SU-DHL-6 (cell line): ENCODE data around the gene SNX13.

Experiments
- EZH2phosphoT487 ChIP-seq: fragments of 200-600 bp; sonication (generic), shearing (Covaris generic); conservative IDR thresholded peaks from 2 replicates; pipeline ENCODE4 v1.6.1; 2018; ENCODE audit warnings: mild to moderate bottlenecking, antibody characterized with exemption, low read length, moderate library complexity, mixed read lengths
- TF ChIP-seq, protein P1 (sequence below): fragments of 200-600 bp; sonication (generic); IDR thresholded peaks from one replicate; pipeline ENCODE4 v1.5.1; 2017; ENCODE audit warnings: antibody characterized with exemption, mild to moderate bottlenecking, low read length, moderate library complexity; ENCODE audit not compliant: insufficient read depth, poor library complexity, severe bottlenecking

DNA sequence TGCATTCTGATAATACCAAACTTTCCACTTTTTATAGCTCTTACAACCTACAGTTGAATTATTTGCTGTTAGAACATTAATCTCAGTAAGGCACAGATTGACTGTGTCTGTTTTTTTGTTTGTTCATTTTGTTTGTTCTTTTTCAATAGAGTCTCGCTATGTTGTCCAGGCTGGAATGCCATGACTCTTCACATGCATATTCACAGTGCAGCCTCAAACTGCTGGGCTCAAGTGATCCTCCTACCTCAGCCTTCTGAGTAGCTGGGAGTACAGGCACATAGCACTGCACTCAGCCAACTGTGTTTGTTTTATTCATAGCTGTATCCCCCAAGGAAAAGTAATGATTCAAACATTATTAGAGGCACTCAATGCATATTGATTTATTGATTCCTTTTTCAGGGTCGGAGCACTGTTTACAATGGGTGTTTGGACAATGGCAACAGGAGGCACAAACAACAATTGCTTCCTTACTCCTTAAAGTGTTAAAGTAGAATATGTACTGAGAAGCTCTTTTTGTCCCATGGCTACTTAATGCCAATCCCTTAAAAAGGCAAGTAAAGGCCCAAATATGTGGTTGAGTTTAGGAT, 61.1 kb downstream of the SNX13 start:
- TF ChIP-seq, protein P1, sequence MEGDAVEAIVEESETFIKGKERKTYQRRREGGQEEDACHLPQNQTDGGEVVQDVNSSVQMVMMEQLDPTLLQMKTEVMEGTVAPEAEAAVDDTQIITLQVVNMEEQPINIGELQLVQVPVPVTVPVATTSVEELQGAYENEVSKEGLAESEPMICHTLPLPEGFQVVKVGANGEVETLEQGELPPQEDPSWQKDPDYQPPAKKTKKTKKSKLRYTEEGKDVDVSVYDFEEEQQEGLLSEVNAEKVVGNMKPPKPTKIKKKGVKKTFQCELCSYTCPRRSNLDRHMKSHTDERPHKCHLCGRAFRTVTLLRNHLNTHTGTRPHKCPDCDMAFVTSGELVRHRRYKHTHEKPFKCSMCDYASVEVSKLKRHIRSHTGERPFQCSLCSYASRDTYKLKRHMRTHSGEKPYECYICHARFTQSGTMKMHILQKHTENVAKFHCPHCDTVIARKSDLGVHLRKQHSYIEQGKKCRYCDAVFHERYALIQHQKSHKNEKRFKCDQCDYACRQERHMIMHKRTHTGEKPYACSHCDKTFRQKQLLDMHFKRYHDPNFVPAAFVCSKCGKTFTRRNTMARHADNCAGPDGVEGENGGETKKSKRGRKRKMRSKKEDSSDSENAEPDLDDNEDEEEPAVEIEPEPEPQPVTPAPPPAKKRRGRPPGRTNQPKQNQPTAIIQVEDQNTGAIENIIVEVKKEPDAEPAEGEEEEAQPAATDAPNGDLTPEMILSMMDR = no peak
- TF ChIP-seq EZH2phosphoT487 = no peak
